Measurements from ENCODE around the gene TMEM131.

DNA sequence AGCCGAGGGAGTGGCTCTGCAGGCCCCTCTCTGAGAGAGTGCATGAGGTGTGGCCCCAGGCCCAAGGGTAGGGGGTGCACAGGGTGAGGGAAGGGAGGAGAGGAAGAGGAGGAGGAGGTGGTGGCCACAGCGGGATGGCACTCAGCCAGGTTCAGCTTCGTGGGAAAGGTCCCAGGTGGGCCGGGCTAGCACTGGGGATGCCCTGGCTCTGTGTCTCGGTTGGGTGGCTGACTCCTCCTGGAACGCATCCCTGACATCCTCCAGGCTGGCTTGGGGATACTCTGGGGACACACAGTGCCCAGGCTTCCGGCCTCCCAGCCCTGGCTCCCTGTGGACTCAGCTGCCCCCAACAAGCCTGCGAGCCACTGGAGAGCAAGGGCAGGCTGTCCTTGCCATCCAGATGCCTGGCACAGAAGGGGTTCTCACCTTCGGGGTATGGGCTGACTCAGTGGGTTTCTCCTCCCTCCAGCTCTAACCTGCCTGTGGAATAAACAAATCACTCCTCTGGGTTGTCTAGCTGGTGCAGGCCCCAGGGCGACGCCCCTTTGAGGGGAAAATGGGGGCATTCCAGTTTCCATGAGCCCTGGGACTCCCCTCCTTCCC, 283.0 kb downstream of the TMEM131 start:
- TF ChIP-seq, protein P1, sequence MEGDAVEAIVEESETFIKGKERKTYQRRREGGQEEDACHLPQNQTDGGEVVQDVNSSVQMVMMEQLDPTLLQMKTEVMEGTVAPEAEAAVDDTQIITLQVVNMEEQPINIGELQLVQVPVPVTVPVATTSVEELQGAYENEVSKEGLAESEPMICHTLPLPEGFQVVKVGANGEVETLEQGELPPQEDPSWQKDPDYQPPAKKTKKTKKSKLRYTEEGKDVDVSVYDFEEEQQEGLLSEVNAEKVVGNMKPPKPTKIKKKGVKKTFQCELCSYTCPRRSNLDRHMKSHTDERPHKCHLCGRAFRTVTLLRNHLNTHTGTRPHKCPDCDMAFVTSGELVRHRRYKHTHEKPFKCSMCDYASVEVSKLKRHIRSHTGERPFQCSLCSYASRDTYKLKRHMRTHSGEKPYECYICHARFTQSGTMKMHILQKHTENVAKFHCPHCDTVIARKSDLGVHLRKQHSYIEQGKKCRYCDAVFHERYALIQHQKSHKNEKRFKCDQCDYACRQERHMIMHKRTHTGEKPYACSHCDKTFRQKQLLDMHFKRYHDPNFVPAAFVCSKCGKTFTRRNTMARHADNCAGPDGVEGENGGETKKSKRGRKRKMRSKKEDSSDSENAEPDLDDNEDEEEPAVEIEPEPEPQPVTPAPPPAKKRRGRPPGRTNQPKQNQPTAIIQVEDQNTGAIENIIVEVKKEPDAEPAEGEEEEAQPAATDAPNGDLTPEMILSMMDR (IDR thresholded peaks at IDR 0.05; ENCODE audit: insufficient read depth, low read depth, low read length), result no peak
- no peak for TF ChIP-seq EZH2 (IDR thresholded peaks at IDR 0.05; ENCODE audit: insufficient read depth, low read length)

Measured in astrocyte (in vitro differentiated cells and primary cell).